ENCODE data around the gene TCEA3. TPM values are rescaled to one million over a fixed set of nuclear protein-coding genes. Genes with fewer than 3 reads are reported as not detected.

The TCEA3 gene
- total and polyA plus RNA-seq, 7 donors: 70.2 to 301 (median 195) TPM

DNA sequence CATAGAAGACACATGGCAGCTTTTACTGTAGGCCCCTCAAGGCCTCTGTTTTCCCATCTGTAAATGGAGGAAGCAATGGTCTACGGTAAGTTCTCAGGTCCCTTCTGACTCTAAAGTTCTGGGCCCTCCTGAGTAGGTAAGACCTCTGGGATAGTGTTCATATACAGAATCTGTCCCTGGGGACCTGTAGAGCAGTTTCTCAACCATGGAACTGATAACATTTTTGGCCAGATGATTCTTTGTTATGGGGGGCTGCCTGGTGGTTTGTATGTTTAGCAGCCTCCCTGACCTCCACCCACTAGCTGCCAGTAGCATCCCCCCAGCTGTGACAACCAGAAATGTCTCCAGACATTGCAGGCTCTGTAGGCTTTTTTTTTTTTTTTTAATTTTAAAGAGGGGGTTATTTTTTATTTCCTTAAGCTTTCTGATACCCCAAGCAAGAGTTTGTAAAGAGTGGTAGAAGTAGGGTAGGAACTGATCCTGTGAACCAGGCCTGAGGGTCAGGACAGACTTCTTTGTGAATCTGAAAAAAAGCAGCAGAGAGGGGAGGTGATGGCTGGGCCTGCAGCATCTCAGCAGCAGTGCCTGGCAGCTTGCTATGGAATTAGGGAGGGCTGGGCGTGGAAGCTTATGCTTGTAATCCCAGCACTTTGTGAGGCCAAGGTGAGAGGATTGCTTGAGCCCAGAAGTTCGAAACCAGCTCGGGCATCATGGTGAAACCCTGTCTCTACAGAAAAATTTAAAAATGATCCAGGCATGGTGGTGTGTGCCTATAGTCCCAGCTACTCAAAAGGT is 20.2 kb upstream of the TCEA3 start:
- Histone ChIP-seq H3K4me1 (no peaks in the 10 kb centered on the region), H3K27ac (no peak overlapping the region), H3K4me3 (peak overlapping the region; percentile 23), H3K36me3 (ENCODE audit: insufficient read depth in 1 of 2, low read depth in 1 of 2) (peaks cover 0 to 49% of the 10 kb centered on the region in 2 donors), H3K9me3 (no peaks in the 10 kb centered on the region), H3K27me3 (ENCODE audit: insufficient read depth in 3 of 3, low read length in 2 of 3) (no peaks in the 10 kb centered on the region)
- no peak for DNase-seq
- peak in 2 of 4 donors; percentile 1 to 5 for ATAC-seq
- intact Hi-C loops (cut with DNase I): no loop called here
- TF ChIP-seq, protein P1, sequence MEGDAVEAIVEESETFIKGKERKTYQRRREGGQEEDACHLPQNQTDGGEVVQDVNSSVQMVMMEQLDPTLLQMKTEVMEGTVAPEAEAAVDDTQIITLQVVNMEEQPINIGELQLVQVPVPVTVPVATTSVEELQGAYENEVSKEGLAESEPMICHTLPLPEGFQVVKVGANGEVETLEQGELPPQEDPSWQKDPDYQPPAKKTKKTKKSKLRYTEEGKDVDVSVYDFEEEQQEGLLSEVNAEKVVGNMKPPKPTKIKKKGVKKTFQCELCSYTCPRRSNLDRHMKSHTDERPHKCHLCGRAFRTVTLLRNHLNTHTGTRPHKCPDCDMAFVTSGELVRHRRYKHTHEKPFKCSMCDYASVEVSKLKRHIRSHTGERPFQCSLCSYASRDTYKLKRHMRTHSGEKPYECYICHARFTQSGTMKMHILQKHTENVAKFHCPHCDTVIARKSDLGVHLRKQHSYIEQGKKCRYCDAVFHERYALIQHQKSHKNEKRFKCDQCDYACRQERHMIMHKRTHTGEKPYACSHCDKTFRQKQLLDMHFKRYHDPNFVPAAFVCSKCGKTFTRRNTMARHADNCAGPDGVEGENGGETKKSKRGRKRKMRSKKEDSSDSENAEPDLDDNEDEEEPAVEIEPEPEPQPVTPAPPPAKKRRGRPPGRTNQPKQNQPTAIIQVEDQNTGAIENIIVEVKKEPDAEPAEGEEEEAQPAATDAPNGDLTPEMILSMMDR (IDR thresholded peaks at IDR 0.05): no peak
- WGBS, 3 donors: 94 to 96% (median 95%) methylated on average over 4 of the region's 4 CpGs

- H3K36me3 ChIP-seq (ENCODE audit: insufficient read depth in 1 of 2, low read depth in 1 of 2): peaks cover 0 to 50% of the 10 kb centered on the region in 2 donors
- ATAC-seq (peak; percentile 64 to 85 (median 84)), DNase-seq (peak; percentile 75 to 82)
- H3K9me3 ChIP-seq: no peaks in the 10 kb centered on the region
- TF ChIP-seq, protein P1 (IDR thresholded peaks at IDR 0.05): no peak
- no peak overlapping the region for H3K27ac ChIP-seq
- no peaks in the 10 kb centered on the region for H3K27me3 ChIP-seq (ENCODE audit: insufficient read depth in 3 of 3, low read length in 2 of 3)
- intact Hi-C loops (cut with DNase I): no loop called here
- H3K4me1 ChIP-seq: no peaks in the 10 kb centered on the region
- 74 to 81% (median 75%) methylated on average over 4 of the region's 4 CpGs for WGBS, 3 donors
- H3K4me3 ChIP-seq: peak overlapping the region; percentile 7
Measured at GRCh38 chr1:23444104-23444533, 19.6 kb upstream of the TCEA3 start.

GRCh38 chr1:23442751-23443150 is 18.2 kb upstream of the TCEA3 start:
- intact Hi-C loops (cut with DNase I): no loop called here
- no peak for ATAC-seq
- peaks cover 2 to 53% of the 10 kb centered on the region in 2 donors for H3K36me3 ChIP-seq (ENCODE audit: insufficient read depth in 1 of 2, low read depth in 1 of 2)

GRCh38 chr1:23441446-23442148 is 17.0 kb upstream of the TCEA3 start:
- DNase-seq (peak in 1 of 2 donors; percentile 48), ATAC-seq (no peak)
- H3K4me1 ChIP-seq: no peaks in the 10 kb centered on the region
- TF ChIP-seq, protein P1 (IDR thresholded peaks at IDR 0.05): no peak
- H3K36me3 ChIP-seq (ENCODE audit: insufficient read depth in 1 of 2, low read depth in 1 of 2): peaks cover 2 to 62% of the 10 kb centered on the region in 2 donors
- no peak overlapping the region for H3K27ac ChIP-seq
- no peak overlapping the region for H3K4me3 ChIP-seq
- intact Hi-C loops (cut with DNase I): no loop called here
- 70 to 81% (median 76%) methylated on average over 8 of the region's 8 CpGs for WGBS, 3 donors
- no peaks in the 10 kb centered on the region for H3K27me3 ChIP-seq (ENCODE audit: insufficient read depth in 3 of 3, low read length in 2 of 3)
- H3K9me3 ChIP-seq: no peaks in the 10 kb centered on the region

More at GRCh38 chr1:23442751-23443150, 18.2 kb upstream of the TCEA3 start:
- Histone ChIP-seq H3K4me3 (no peak overlapping the region), H3K4me1 (no peaks in the 10 kb centered on the region), H3K27ac (no peak overlapping the region), H3K9me3 (no peaks in the 10 kb centered on the region), H3K27me3 (ENCODE audit: insufficient read depth in 3 of 3, low read length in 2 of 3) (no peaks in the 10 kb centered on the region)
- TF ChIP-seq, protein P1 (IDR thresholded peaks at IDR 0.05): no peak
- no peak for DNase-seq
- WGBS, 3 donors: 70 to 77% (median 76%) methylated on average over 3 of the region's 3 CpGs

Data from psoas muscle (tissue), 8 donors.